Activated naive CD4-positive, alpha-beta T cell treated with anti-CD3 and anti-CD28 coated beads for 36 hours (primary cell): ENCODE results near the gene CHPF2. TPM values are rescaled to one million over a fixed set of nuclear protein-coding genes. Genes with fewer than 3 reads are reported as not detected.
A peak's percentile ranks its signal among the peaks of the same experiment; 100 is the strongest.

Source experiments
- CTCF ChIA-PET: fragments of 350-600 bp; sonication (Branson Sonifier 250); formaldehyde crosslinking; loops from one replicate; lab custom pipeline; 2021; ENCODE audit warnings: antibody characterized with exemption; lab: Charles Lee
- DNase-seq: peaks from one replicate; pipeline ENCODE4 v3.0.0-alpha.2; 2020
- H3K27ac Mint-ChIP-seq: one replicate; pipeline ENCODE4 v1.8.0; 2021; ENCODE audit warnings: mild to moderate bottlenecking, mixed read lengths
- H3K27me3 Mint-ChIP-seq: one replicate; pipeline ENCODE4 v1.8.0; 2021; ENCODE audit warnings: low read depth, mixed read lengths
- H3K36me3 Mint-ChIP-seq: one replicate; pipeline ENCODE4 v1.8.0; 2021; ENCODE audit warnings: low read depth, mixed read lengths
- H3K4me1 Mint-ChIP-seq: one replicate; pipeline ENCODE4 v1.8.0; 2021; ENCODE audit warnings: low read depth, mixed read lengths
- H3K4me3 Mint-ChIP-seq: one replicate; pipeline ENCODE4 v1.8.0; 2021; ENCODE audit warnings: mild to moderate bottlenecking, moderate library complexity, mixed read lengths
- H3K9me3 Mint-ChIP-seq: one replicate; pipeline ENCODE4 v1.8.0; 2021; ENCODE audit warnings: mixed read lengths
- intact Hi-C: fragments of 100-400 bp; cut with micrococcal nuclease; formaldehyde crosslinking; loops from one replicate; pipeline ENCODE4 v1.15.1; 2023
- total RNA-seq, 2 experiments: library from RNA; stranded (reverse); gene quantifications; one replicate each; pipeline ENCODE4 v1.2.3, GENCODE V29; 2021

CHPF2 gene
- total RNA-seq, 2 experiments from 2014 or later = 21.0 TPM

- Mint-ChIP-seq H3K4me1 (peaks cover 46% of the 10 kb centered on the region), H3K9me3 (no peaks in the 10 kb centered on the region), H3K4me3 (peak overlapping the region; percentile 13), H3K36me3 (no peaks in the 10 kb centered on the region), H3K27me3 (peaks cover 35% of the 10 kb centered on the region), H3K27ac (no peak overlapping the region)
- intact Hi-C loops = loop anchor here (1.0 to 2.0 kb wide), 2 partner anchors 31 to 58 kb away; no protein-coding TSS in a partner anchor
- CTCF ChIA-PET = interaction anchor here (0.8 to 6.2 kb wide), 13 partner anchors 10 to 123 kb away, joined by 3 to 97 read pairs (median 4); partner anchors contain the start of genes ABCF2 and CHPF2
- DNase-seq = peak; percentile 55
Measured at GRCh38 chr7:151245360-151246101, 13.2 kb downstream of the CHPF2 start.

GRCh38 chr7:151246102-151246850, 14.0 kb downstream of the CHPF2 start:
- DNase-seq = no peak
- Mint-ChIP-seq H3K36me3 (no peaks in the 10 kb centered on the region), H3K27me3 (peaks cover 42% of the 10 kb centered on the region), H3K4me3 (no peak overlapping the region), H3K9me3 (no peaks in the 10 kb centered on the region), H3K4me1 (peaks cover 51% of the 10 kb centered on the region), H3K27ac (no peak overlapping the region)
- intact Hi-C loops = no loop called here
- CTCF ChIA-PET = interaction anchor here (0.8 to 6.2 kb wide), 12 partner anchors 10 to 202 kb away, joined by 3 to 97 read pairs (median 4); partner anchors contain the start of genes ABCF2 and CHPF2

GRCh38 chr7:151246851-151247580, 14.7 kb downstream of the CHPF2 start:
- Mint-ChIP-seq H3K4me3 (no peak overlapping the region), H3K9me3 (no peaks in the 10 kb centered on the region)
- CTCF ChIA-PET = interaction anchor here (0.5 to 6.2 kb wide), 8 partner anchors 10 to 201 kb away, joined by 3 to 97 read pairs (median 4); partner anchors contain the start of gene ABCF2

GRCh38 chr7:151247611-151248345, 15.5 kb downstream of the CHPF2 start:
- CTCF ChIA-PET = interaction anchor here (0.5 to 6.2 kb wide), 8 partner anchors 9 to 200 kb away, joined by 3 to 97 read pairs (median 4); partner anchors contain the start of gene ABCF2
- intact Hi-C loops = no loop called here
- H3K27me3 Mint-ChIP-seq = peaks cover 50% of the 10 kb centered on the region
- H3K27ac Mint-ChIP-seq = no peak overlapping the region
- H3K4me1 Mint-ChIP-seq = peaks cover 55% of the 10 kb centered on the region
- no peaks in the 10 kb centered on the region for H3K9me3 Mint-ChIP-seq
- no peak for DNase-seq
- H3K4me3 Mint-ChIP-seq = peak overlapping the region; percentile 38
- H3K36me3 Mint-ChIP-seq = no peaks in the 10 kb centered on the region

More at GRCh38 chr7:151246851-151247580, 14.7 kb downstream of the CHPF2 start:
- no peaks in the 10 kb centered on the region for H3K36me3 Mint-ChIP-seq
- peaks cover 44% of the 10 kb centered on the region for H3K27me3 Mint-ChIP-seq
- intact Hi-C loops = no loop called here
- no peak overlapping the region for H3K27ac Mint-ChIP-seq
- peaks cover 53% of the 10 kb centered on the region for H3K4me1 Mint-ChIP-seq
- DNase-seq = no peak

GRCh38 chr7:151248346-151249033, 16.2 kb downstream of the CHPF2 start, which contains the start of gene SMARCD3:
SMARCD3 (minus strand) TSS chr7:151248694; CDS start chr7:151248562, 132 bp downstream.
- H3K27ac Mint-ChIP-seq = no peak within 1 kb of the TSS
- peaks cover 53% of the 10 kb centered on the region for H3K27me3 Mint-ChIP-seq
- no peak for DNase-seq
- H3K4me1 Mint-ChIP-seq = peaks cover 48% of the 10 kb centered on the region
- H3K4me3 Mint-ChIP-seq = peak within 1 kb of the TSS; percentile 47
- intact Hi-C loops = no loop called here
- H3K36me3 Mint-ChIP-seq = no peaks in the 10 kb centered on the region
- CTCF ChIA-PET = interaction anchor here (0.7 to 6.2 kb wide), 4 partner anchors 26 to 200 kb away, joined by 3 to 97 read pairs (median 4); partner anchors contain the start of gene ABCF2
- H3K9me3 Mint-ChIP-seq = no peaks in the 10 kb centered on the region

- peaks cover 59% of the 10 kb centered on the region for H3K27me3 Mint-ChIP-seq
- peaks cover 41% of the 10 kb centered on the region for H3K4me1 Mint-ChIP-seq
Measured at GRCh38 chr7:151249034-151249731, 16.9 kb downstream of the CHPF2 start.

GRCh38 chr7:151249732-151250072, 17.4 kb downstream of the CHPF2 start:
- CTCF ChIA-PET = no interaction called here
- H3K27ac Mint-ChIP-seq = no peak overlapping the region
- H3K27me3 Mint-ChIP-seq = peaks cover 59% of the 10 kb centered on the region
- H3K9me3 Mint-ChIP-seq = no peaks in the 10 kb centered on the region
- H3K4me1 Mint-ChIP-seq = peaks cover 37% of the 10 kb centered on the region
- no peak overlapping the region for H3K4me3 Mint-ChIP-seq
- intact Hi-C loops = no loop called here
- no peaks in the 10 kb centered on the region for H3K36me3 Mint-ChIP-seq
- DNase-seq = no peak

More at GRCh38 chr7:151249034-151249731, 16.9 kb downstream of the CHPF2 start:
- Mint-ChIP-seq H3K9me3 (no peaks in the 10 kb centered on the region), H3K36me3 (no peaks in the 10 kb centered on the region), H3K27ac (no peak overlapping the region), H3K4me3 (peak overlapping the region; percentile 42)
- intact Hi-C loops = no loop called here
- peak; percentile 34 for DNase-seq
- CTCF ChIA-PET = no interaction called here

- Mint-ChIP-seq H3K36me3 (no peaks in the 10 kb centered on the region), H3K9me3 (no peaks in the 10 kb centered on the region), H3K4me1 (peaks cover 33% of the 10 kb centered on the region), H3K4me3 (no peak overlapping the region), H3K27ac (no peak overlapping the region), H3K27me3 (peaks cover 59% of the 10 kb centered on the region)
- DNase-seq = no peak
- CTCF ChIA-PET = interaction anchor here (0.6 kb wide), 2 partner anchors 59 to 190 kb away, joined by 3 read pairs; no protein-coding TSS in a partner anchor
- intact Hi-C loops = no loop called here
Measured at GRCh38 chr7:151250181-151251132, 18.2 kb downstream of the CHPF2 start.

GRCh38 chr7:151251328-151251688, 19.0 kb downstream of the CHPF2 start:
- H3K4me3 Mint-ChIP-seq = peak overlapping the region; percentile 35
- no peaks in the 10 kb centered on the region for H3K36me3 Mint-ChIP-seq
- H3K27me3 Mint-ChIP-seq = peaks cover 53% of the 10 kb centered on the region
- CTCF ChIA-PET = interaction anchor here (0.6 to 1.3 kb wide), 2 partner anchors 82 to 191 kb away, joined by 3 read pairs; no protein-coding TSS in a partner anchor
- intact Hi-C loops = no loop called here
- H3K9me3 Mint-ChIP-seq = no peaks in the 10 kb centered on the region
- peaks cover 27% of the 10 kb centered on the region for H3K4me1 Mint-ChIP-seq
- no peak for DNase-seq
- no peak overlapping the region for H3K27ac Mint-ChIP-seq
